ENCODE data around the gene SMIM10.

Gene SMIM10

GRCh38 chrX:135009057-135009610 is 18.3 kb downstream of the SMIM10 start:
- H3K36me3 ChIP-seq (ENCODE audit: control insufficient read depth in 1 of 2, insufficient read depth in 2 of 2, low read depth in 1 of 2, low read length in 2 of 2), result no peaks in the 10 kb centered on the region
- no peak for DNase-seq
- H3K27ac ChIP-seq (ENCODE audit: low read length, poor library complexity, severe bottlenecking), result no peak overlapping the region
- no peaks in the 10 kb centered on the region for H3K79me1 ChIP-seq (replicated peaks; ENCODE audit: low read length, poor library complexity, severe bottlenecking)
- no peak overlapping the region for H3K4me3 ChIP-seq (ENCODE audit: insufficient read depth in 1 of 2, low read depth in 1 of 2, low read length in 2 of 2)
- no peak overlapping the region for H3K23ac ChIP-seq (ENCODE audit: low read length in 2 of 2)
- no peaks in the 10 kb centered on the region for H3K9me3 ChIP-seq (ENCODE audit: control insufficient read depth, low read length)
- no peak overlapping the region for H3K18ac ChIP-seq (ENCODE audit: low read depth in 1 of 2, low read length in 2 of 2)
- no peak overlapping the region for H3K4me2 ChIP-seq (ENCODE audit: low read length, poor library complexity, severe bottlenecking)
- H2BK120ac ChIP-seq (ENCODE audit: low read depth, low read length), result no peak overlapping the region
- WGBS, result no CpG with 5 or more reads among the region's 1 CpG
- no peak overlapping the region for H2AK5ac ChIP-seq (ENCODE audit: low read length, severe bottlenecking)
- no peak overlapping the region for H3K14ac ChIP-seq (ENCODE audit: low read length in 2 of 2)
- H2BK15ac ChIP-seq (ENCODE audit: low read depth, poor library complexity, severe bottlenecking), result no peak overlapping the region
- H2AFZ ChIP-seq (ENCODE audit: low read depth, low read length), result no peak overlapping the region
- H3K4me1 ChIP-seq (ENCODE audit: control insufficient read depth, insufficient read depth, low read depth, low read length), result no peaks in the 10 kb centered on the region
- no peak overlapping the region for H4K8ac ChIP-seq (ENCODE audit: low read length)
- H2BK5ac ChIP-seq (ENCODE audit: low read depth, low read length, poor library complexity, severe bottlenecking), result no peak overlapping the region
- no peak overlapping the region for H3K9ac ChIP-seq (ENCODE audit: low read length)
- H3K27me3 ChIP-seq (ENCODE audit: control insufficient read depth in 1 of 2, insufficient read depth in 1 of 2, low read length in 2 of 2), result peaks cover 0 to 9% of the 10 kb centered on the region in 2 experiments
- H4K91ac ChIP-seq (ENCODE audit: low read length), result no peak overlapping the region
- no peak overlapping the region for H2BK12ac ChIP-seq (ENCODE audit: low read length in 2 of 2)
- no peak overlapping the region for H3K4ac ChIP-seq (ENCODE audit: low read depth in 1 of 2, low read length in 2 of 2)

GRCh38 chrX:135009838-135010237 is 19.0 kb downstream of the SMIM10 start:
- H3K4me1 ChIP-seq (ENCODE audit: control insufficient read depth, insufficient read depth, low read depth, low read length), result no peaks in the 10 kb centered on the region
- no peak overlapping the region for H4K91ac ChIP-seq (ENCODE audit: low read length)
- H3K9ac ChIP-seq (ENCODE audit: low read length), result no peak overlapping the region
- H3K4ac ChIP-seq (ENCODE audit: low read depth in 1 of 2, low read length in 2 of 2), result no peak overlapping the region
- H3K27ac ChIP-seq (ENCODE audit: low read length, poor library complexity, severe bottlenecking), result no peak overlapping the region
- no peak overlapping the region for H3K23ac ChIP-seq (ENCODE audit: low read length in 2 of 2)
- no peak overlapping the region for H2AK5ac ChIP-seq (ENCODE audit: low read length, severe bottlenecking)
- DNase-seq, result no peak
- H4K8ac ChIP-seq (ENCODE audit: low read length), result no peak overlapping the region
- no peak overlapping the region for H3K4me2 ChIP-seq (ENCODE audit: low read length, poor library complexity, severe bottlenecking)
- H3K9me3 ChIP-seq (ENCODE audit: control insufficient read depth, low read length), result no peaks in the 10 kb centered on the region
- H2BK12ac ChIP-seq (ENCODE audit: low read length in 2 of 2), result no peak overlapping the region
- H3K14ac ChIP-seq (ENCODE audit: low read length in 2 of 2), result no peak overlapping the region
- 75% methylated on average over 4 of the region's 4 CpGs for WGBS
- no peak overlapping the region for H2AFZ ChIP-seq (ENCODE audit: low read depth, low read length)
- no peak overlapping the region for H3K4me3 ChIP-seq (ENCODE audit: insufficient read depth in 1 of 2, low read depth in 1 of 2, low read length in 2 of 2)
- no peak overlapping the region for H3K18ac ChIP-seq (ENCODE audit: low read depth in 1 of 2, low read length in 2 of 2)
- H2BK5ac ChIP-seq (ENCODE audit: low read depth, low read length, poor library complexity, severe bottlenecking), result no peak overlapping the region
- H3K27me3 ChIP-seq (ENCODE audit: control insufficient read depth in 1 of 2, insufficient read depth in 1 of 2, low read length in 2 of 2), result peaks cover 0 to 9% of the 10 kb centered on the region in 2 experiments
- H3K36me3 ChIP-seq (ENCODE audit: control insufficient read depth in 1 of 2, insufficient read depth in 2 of 2, low read depth in 1 of 2, low read length in 2 of 2), result no peaks in the 10 kb centered on the region
- no peaks in the 10 kb centered on the region for H3K79me1 ChIP-seq (replicated peaks; ENCODE audit: low read length, poor library complexity, severe bottlenecking)
- no peak overlapping the region for H2BK15ac ChIP-seq (ENCODE audit: low read depth, poor library complexity, severe bottlenecking)
- H2BK120ac ChIP-seq (ENCODE audit: low read depth, low read length), result no peak overlapping the region

- Histone ChIP-seq H3K14ac (ENCODE audit: low read length in 2 of 2) (no peak overlapping the region), H3K4ac (ENCODE audit: low read depth in 1 of 2, low read length in 2 of 2) (no peak overlapping the region), H3K4me3 (ENCODE audit: insufficient read depth in 1 of 2, low read depth in 1 of 2, low read length in 2 of 2) (no peak overlapping the region), H3K79me1 (replicated peaks; ENCODE audit: low read length, poor library complexity, severe bottlenecking) (no peaks in the 10 kb centered on the region), H3K9ac (ENCODE audit: low read length) (no peak overlapping the region), H2BK120ac (ENCODE audit: low read depth, low read length) (no peak overlapping the region), H2BK12ac (ENCODE audit: low read length in 2 of 2) (no peak overlapping the region), H3K9me3 (ENCODE audit: control insufficient read depth, low read length) (no peaks in the 10 kb centered on the region), H3K27me3 (ENCODE audit: control insufficient read depth in 1 of 2, insufficient read depth in 1 of 2, low read length in 2 of 2) (peaks cover 0 to 9% of the 10 kb centered on the region in 2 experiments), H3K4me1 (ENCODE audit: control insufficient read depth, insufficient read depth, low read depth, low read length) (no peaks in the 10 kb centered on the region), H4K8ac (ENCODE audit: low read length) (no peak overlapping the region), H3K4me2 (ENCODE audit: low read length, poor library complexity, severe bottlenecking) (no peak overlapping the region), H4K91ac (ENCODE audit: low read length) (no peak overlapping the region), H2AK5ac (ENCODE audit: low read length, severe bottlenecking) (no peak overlapping the region), H2BK5ac (ENCODE audit: low read depth, low read length, poor library complexity, severe bottlenecking) (no peak overlapping the region), H3K27ac (ENCODE audit: low read length, poor library complexity, severe bottlenecking) (no peak overlapping the region), H3K18ac (ENCODE audit: low read depth in 1 of 2, low read length in 2 of 2) (no peak overlapping the region), H2BK15ac (ENCODE audit: low read depth, poor library complexity, severe bottlenecking) (no peak overlapping the region), H3K23ac (ENCODE audit: low read length in 2 of 2) (no peak overlapping the region), H2AFZ (ENCODE audit: low read depth, low read length) (no peak overlapping the region), H3K36me3 (ENCODE audit: control insufficient read depth in 1 of 2, insufficient read depth in 2 of 2, low read depth in 1 of 2, low read length in 2 of 2) (no peaks in the 10 kb centered on the region)
- 68% methylated on average over 4 of the region's 4 CpGs for WGBS
- no peak for DNase-seq
Measured at GRCh38 chrX:135010921-135011320, 20.1 kb downstream of the SMIM10 start.

GRCh38 chrX:135015523-135016245 is 24.9 kb downstream of the SMIM10 start:
- no peak for DNase-seq
- H2BK120ac ChIP-seq (ENCODE audit: low read depth, low read length), result no peak overlapping the region
- H3K18ac ChIP-seq (ENCODE audit: low read depth in 1 of 2, low read length in 2 of 2), result no peak overlapping the region
- no peak overlapping the region for H2AFZ ChIP-seq (ENCODE audit: low read depth, low read length)
- H3K9me3 ChIP-seq (ENCODE audit: control insufficient read depth, low read length), result no peaks in the 10 kb centered on the region
- no peak overlapping the region for H3K4ac ChIP-seq (ENCODE audit: low read depth in 1 of 2, low read length in 2 of 2)
- no peaks in the 10 kb centered on the region for H3K36me3 ChIP-seq (ENCODE audit: control insufficient read depth in 1 of 2, insufficient read depth in 2 of 2, low read depth in 1 of 2, low read length in 2 of 2)
- H2BK5ac ChIP-seq (ENCODE audit: low read depth, low read length, poor library complexity, severe bottlenecking), result no peak overlapping the region
- H3K79me1 ChIP-seq (replicated peaks; ENCODE audit: low read length, poor library complexity, severe bottlenecking), result no peaks in the 10 kb centered on the region
- H3K14ac ChIP-seq (ENCODE audit: low read length in 2 of 2), result no peak overlapping the region
- H3K4me2 ChIP-seq (ENCODE audit: low read length, poor library complexity, severe bottlenecking), result no peak overlapping the region
- H3K4me1 ChIP-seq (ENCODE audit: control insufficient read depth, insufficient read depth, low read depth, low read length), result no peaks in the 10 kb centered on the region
- no peak overlapping the region for H3K27ac ChIP-seq (ENCODE audit: low read length, poor library complexity, severe bottlenecking)
- H3K23ac ChIP-seq (ENCODE audit: low read length in 2 of 2), result no peak overlapping the region
- H2AK5ac ChIP-seq (ENCODE audit: low read length, severe bottlenecking), result no peak overlapping the region
- no peak overlapping the region for H2BK15ac ChIP-seq (ENCODE audit: low read depth, poor library complexity, severe bottlenecking)
- no peak overlapping the region for H4K8ac ChIP-seq (ENCODE audit: low read length)
- no peak overlapping the region for H3K4me3 ChIP-seq (ENCODE audit: insufficient read depth in 1 of 2, low read depth in 1 of 2, low read length in 2 of 2)
- whole genome bisulfite sequencing, result 100% methylated on average over 1 of the region's 2 CpGs
- H2BK12ac ChIP-seq (ENCODE audit: low read length in 2 of 2), result no peak overlapping the region
- no peak overlapping the region for H3K9ac ChIP-seq (ENCODE audit: low read length)
- peaks cover 0 to 4% of the 10 kb centered on the region in 2 experiments for H3K27me3 ChIP-seq (ENCODE audit: control insufficient read depth in 1 of 2, insufficient read depth in 1 of 2, low read length in 2 of 2)
- H4K91ac ChIP-seq (ENCODE audit: low read length), result no peak overlapping the region
